HEK293 (cell line): Measurements from ENCODE around the gene PRTG.

ENCODE experiments used
- CTCF ChIA-PET: fragments of 350-600 bp; formaldehyde crosslinking; extraction: SDS; loops from one replicate; lab custom pipeline; 2021; ENCODE audit warnings: antibody characterized with exemption; lab: Yijun Ruan, JAX
- POLR2A ChIA-PET: fragments of 300-600 bp; formaldehyde crosslinking; extraction: SDS; loops from one replicate; lab custom pipeline; 2020; ENCODE audit warnings: antibody characterized with exemption, inconsistent platforms; lab: Yijun Ruan, JAX
- H3K27ac ChIP-seq: fragments of 200-500 bp; sonication (Bioruptor generic); 2 replicates; pipeline ENCODE4 v1.5.1; 2014; ENCODE audit warnings: low read depth, low read length, control low read depth, inconsistent platforms; ENCODE audit errors: extremely low read depth
- H3K36me3 ChIP-seq, 2 experiments: fragments of 200-500 bp in 1 of 2; sonication (Bioruptor generic) in 1 of 2; 1 replicate in 1 of 2; 2 replicates in 1 of 2; pipeline ENCODE4 v1.5.1; 2014 to 2017; ENCODE audit warnings: inconsistent platforms in 2 of 2, low read length in 2 of 2; ENCODE audit not compliant: control insufficient read depth in 2 of 2, insufficient read depth in 1 of 2
- H3K4me1 ChIP-seq: fragments of 200-500 bp; sonication (Bioruptor generic); 2 replicates; pipeline ENCODE4 v1.5.1; 2014; ENCODE audit warnings: mild to moderate bottlenecking, low read length, inconsistent platforms; ENCODE audit not compliant: control insufficient read depth, insufficient read depth
- H3K4me3 ChIP-seq: 2 replicates; pipeline ENCODE4 v1.5.1; 2011; ENCODE audit warnings: low read depth, mild to moderate bottlenecking, control low read depth, low read length, moderate library complexity
- H3K9me3 ChIP-seq: fragments of 200-500 bp; sonication (Bioruptor generic); 2 replicates; pipeline ENCODE4 v1.5.1; 2014; ENCODE audit warnings: low read depth, low read length, inconsistent platforms; ENCODE audit not compliant: control insufficient read depth, insufficient read depth
- GLIS1 ChIP-seq: fragments of 450-650 bp; formaldehyde crosslinking; IDR thresholded peaks from 2 replicates; pipeline ENCODE4 v1.5.1; 2016; ENCODE audit warnings: missing biosample characterization, missing genetic modification characterization
- GLIS2 ChIP-seq: fragments of 450-650 bp; formaldehyde crosslinking; IDR thresholded peaks from 2 replicates; pipeline ENCODE4 v1.5.1; 2016; ENCODE audit warnings: missing biosample characterization, missing genetic modification characterization
- KLF7 ChIP-seq: fragments of 450-650 bp; formaldehyde crosslinking; IDR thresholded peaks from 2 replicates; pipeline ENCODE4 v1.5.1; 2016; ENCODE audit warnings: missing biosample characterization, missing genetic modification characterization, borderline replicate concordance
- KLF9 ChIP-seq: fragments of 450-650 bp; formaldehyde crosslinking; IDR thresholded peaks from 2 replicates; pipeline ENCODE4 v1.5.1; 2016; ENCODE audit warnings: missing biosample characterization, missing genetic modification characterization, low read depth
- OVOL3 ChIP-seq: fragments of 450-650 bp; formaldehyde crosslinking; IDR thresholded peaks from 2 replicates; pipeline ENCODE4 v1.5.1; 2016; ENCODE audit warnings: missing biosample characterization, missing genetic modification characterization
- PRDM6 ChIP-seq: fragments of 450-650 bp; formaldehyde crosslinking; IDR thresholded peaks from 2 replicates; pipeline ENCODE4 v1.5.1; 2017; ENCODE audit warnings: missing biosample characterization, missing genetic modification characterization
- SP7 ChIP-seq: fragments of 450-650 bp; formaldehyde crosslinking; IDR thresholded peaks from 2 replicates; pipeline ENCODE4 v1.5.1; 2016; ENCODE audit warnings: missing biosample characterization, missing genetic modification characterization
- YY1 ChIP-seq: fragments of 450-650 bp; formaldehyde crosslinking; IDR thresholded peaks from 2 replicates; pipeline ENCODE4 v1.5.1; 2018; ENCODE audit warnings: missing biosample characterization, missing genetic modification characterization
- ZBTB17 ChIP-seq: fragments of 450-650 bp; formaldehyde crosslinking; IDR thresholded peaks from 2 replicates; pipeline ENCODE4 v1.5.1; 2016; ENCODE audit warnings: missing biosample characterization, missing genetic modification characterization
- ZEB2 ChIP-seq: fragments of 450-650 bp; formaldehyde crosslinking; IDR thresholded peaks from 2 replicates; pipeline ENCODE4 v1.5.1; 2016; ENCODE audit warnings: missing biosample characterization, missing genetic modification characterization
- ZFHX2 ChIP-seq: fragments of 450-650 bp; formaldehyde crosslinking; conservative IDR thresholded peaks from 2 replicates; pipeline ENCODE4 v1.5.1; 2016; ENCODE audit warnings: missing biosample characterization, missing genetic modification characterization
- ZFP3 ChIP-seq: fragments of 450-650 bp; formaldehyde crosslinking; IDR thresholded peaks from 2 replicates; pipeline ENCODE4 v1.5.1; 2016; ENCODE audit warnings: low read depth, missing biosample characterization, missing genetic modification characterization
- ZIC2 ChIP-seq: fragments of 450-650 bp; formaldehyde crosslinking; IDR thresholded peaks from 2 replicates; pipeline ENCODE4 v1.5.1; 2016; ENCODE audit warnings: missing biosample characterization, missing genetic modification characterization
- ZNF121 ChIP-seq: fragments of 450-650 bp; formaldehyde crosslinking; IDR thresholded peaks from 2 replicates; pipeline ENCODE4 v1.5.1; 2016; ENCODE audit warnings: missing biosample characterization, missing genetic modification characterization
- ZNF155 ChIP-seq: fragments of 450-650 bp; formaldehyde crosslinking; IDR thresholded peaks from 2 replicates; pipeline ENCODE4 v1.5.1; 2016; ENCODE audit warnings: missing biosample characterization, missing genetic modification characterization
- ZNF175 ChIP-seq: fragments of 450-650 bp; formaldehyde crosslinking; IDR thresholded peaks from 2 replicates; pipeline ENCODE4 v1.5.1; 2016; ENCODE audit warnings: missing biosample characterization, missing genetic modification characterization
- ZNF239 ChIP-seq: fragments of 450-650 bp; formaldehyde crosslinking; IDR thresholded peaks from 2 replicates; pipeline ENCODE4 v1.5.1; 2016; ENCODE audit warnings: missing biosample characterization, missing genetic modification characterization
- ZNF292 ChIP-seq: fragments of 450-650 bp; formaldehyde crosslinking; IDR thresholded peaks from 2 replicates; pipeline ENCODE4 v1.5.1; 2016; ENCODE audit warnings: low read depth, missing biosample characterization, missing genetic modification characterization, borderline replicate concordance
- ZNF341 ChIP-seq: fragments of 450-650 bp; formaldehyde crosslinking; IDR thresholded peaks from 2 replicates; pipeline ENCODE4; 2016; ENCODE audit warnings: low read depth, missing biosample characterization, missing genetic modification characterization
- ZNF362 ChIP-seq: fragments of 450-650 bp; formaldehyde crosslinking; IDR thresholded peaks from 2 replicates; pipeline ENCODE4 v1.5.1; 2016; ENCODE audit warnings: missing biosample characterization, missing genetic modification characterization
- ZNF366 ChIP-seq: fragments of 450-650 bp; formaldehyde crosslinking; conservative IDR thresholded peaks from 2 replicates; pipeline ENCODE4 v1.5.1; 2016; ENCODE audit warnings: missing biosample characterization, missing genetic modification characterization
- ZNF404 ChIP-seq: fragments of 450-650 bp; formaldehyde crosslinking; IDR thresholded peaks from 2 replicates; pipeline ENCODE4 v1.5.1; 2017; ENCODE audit warnings: missing biosample characterization, missing genetic modification characterization
- ZNF473 ChIP-seq: fragments of 450-650 bp; formaldehyde crosslinking; IDR thresholded peaks from 2 replicates; pipeline ENCODE4 v1.5.1; 2017; ENCODE audit warnings: missing biosample characterization, missing genetic modification characterization
- ZNF544 ChIP-seq: fragments of 450-650 bp; formaldehyde crosslinking; IDR thresholded peaks from 2 replicates; pipeline ENCODE4 v1.5.0; 2017; ENCODE audit warnings: missing biosample characterization, missing genetic modification characterization
- ZNF548 ChIP-seq: fragments of 450-650 bp; formaldehyde crosslinking; IDR thresholded peaks from 2 replicates; pipeline ENCODE4 v1.5.1; 2016; ENCODE audit warnings: missing biosample characterization, missing genetic modification characterization
- ZNF600 ChIP-seq: fragments of 450-650 bp; formaldehyde crosslinking; IDR thresholded peaks from 2 replicates; pipeline ENCODE4 v1.5.1; 2016; ENCODE audit warnings: missing biosample characterization, missing genetic modification characterization
- ZNF610 ChIP-seq: fragments of 450-650 bp; formaldehyde crosslinking; IDR thresholded peaks from 2 replicates; pipeline ENCODE4 v1.5.1; 2016; ENCODE audit warnings: missing biosample characterization, missing genetic modification characterization, borderline replicate concordance
- ZNF621 ChIP-seq: fragments of 450-650 bp; formaldehyde crosslinking; IDR thresholded peaks from 2 replicates; pipeline ENCODE4 v1.5.1; 2017; ENCODE audit warnings: missing biosample characterization, missing genetic modification characterization
- ZNF629 ChIP-seq: fragments of 450-650 bp; formaldehyde crosslinking; IDR thresholded peaks from 2 replicates; pipeline ENCODE4 v1.5.1; 2017; ENCODE audit warnings: missing biosample characterization, missing genetic modification characterization
- ZNF692 ChIP-seq: fragments of 450-650 bp; formaldehyde crosslinking; IDR thresholded peaks from 2 replicates; pipeline ENCODE4 v1.5.1; 2016; ENCODE audit warnings: missing biosample characterization, missing genetic modification characterization
- ZNF76 ChIP-seq: fragments of 450-650 bp; formaldehyde crosslinking; IDR thresholded peaks from 2 replicates; pipeline ENCODE4; 2016; ENCODE audit warnings: low read depth, missing biosample characterization, missing genetic modification characterization, borderline replicate concordance
- ZNF843 ChIP-seq: fragments of 450-650 bp; formaldehyde crosslinking; IDR thresholded peaks from 2 replicates; pipeline ENCODE4 v1.5.1; 2016; ENCODE audit warnings: missing biosample characterization, missing genetic modification characterization
- ZSCAN16 ChIP-seq: fragments of 450-650 bp; formaldehyde crosslinking; IDR thresholded peaks from 2 replicates; pipeline ENCODE4 v1.5.1; 2016; ENCODE audit warnings: missing biosample characterization, missing genetic modification characterization

The PRTG gene

GRCh38 chr15:55740981-55741832 lies 1.7 kb downstream of the PRTG start (continued):
- TF ChIP-seq SP7 (tag by site-specific recombination), result peak; percentile 86
- TF ChIP-seq OVOL3 (tag by site-specific recombination), result peak; percentile 86
- peak; percentile 56; the same call in 1 of the 2 replicates for TF ChIP-seq GLIS1 (tag by site-specific recombination)
- peak; percentile 8; the same call in 1 of the 2 replicates for TF ChIP-seq ZNF341 (tag by site-specific recombination)
- no peak for TF ChIP-seq GLIS2 (tag by site-specific recombination)
- TF ChIP-seq ZNF121 (tag by site-specific recombination), result peak; percentile 35; the same call in 1 of the 2 replicates
- TF ChIP-seq ZFP3 (tag by site-specific recombination), result no peak
- no peak for TF ChIP-seq ZNF544 (tag by site-specific recombination)
- no peak for TF ChIP-seq ZFHX2
- TF ChIP-seq ZNF366, result peak; percentile 45; the same call in 1 of the 2 replicates
- TF ChIP-seq ZIC2, result peak; percentile 55; the same call in 1 of the 2 replicates
- TF ChIP-seq ZNF610 (tag by site-specific recombination), result peak; percentile 71; the same call in 1 of the 2 replicates
- no peak for TF ChIP-seq ZNF404
- peak; percentile 76 for TF ChIP-seq ZBTB17 (tag by site-specific recombination)
- TF ChIP-seq ZNF692 (tag by site-specific recombination), result no peak
- peak; percentile 44 for TF ChIP-seq ZNF629
- TF ChIP-seq ZNF292, result no peak
- peak; percentile 52 for TF ChIP-seq ZEB2 (tag by site-specific recombination)
- peak; percentile 96 for TF ChIP-seq ZNF843 (tag by site-specific recombination)
- TF ChIP-seq KLF7 (tag by site-specific recombination), result peak; percentile 77; the same call in 1 of the 2 replicates
- 0 out of 2 replicates have a peak, but pooled peaks have one; percentile 10 for TF ChIP-seq YY1

GRCh38 chr15:55740359-55740878 lies 2.5 kb downstream of the PRTG start:
- peak overlapping the region; percentile 97; the same call in 1 of the 2 replicates for H3K27ac ChIP-seq
- H3K36me3 ChIP-seq, result no peaks in the 10 kb centered on the region
- no peak for TF ChIP-seq ZNF621 (tag by site-specific recombination)
- TF ChIP-seq ZNF175 (tag by site-specific recombination), result no peak
- TF ChIP-seq GLIS2 (tag by site-specific recombination), result no peak
- TF ChIP-seq ZSCAN16 (tag by site-specific recombination), result no peak
- no peak for TF ChIP-seq ZNF76 (tag by site-specific recombination)
- peak; percentile 23; the same call in 1 of the 2 replicates for TF ChIP-seq ZNF600
- TF ChIP-seq KLF9 (tag by site-specific recombination), result no peak
- TF ChIP-seq ZNF239 (tag by site-specific recombination), result no peak
- no peak for TF ChIP-seq ZNF155 (tag by site-specific recombination)
- TF ChIP-seq ZNF362 (tag by site-specific recombination), result no peak
- no peak for TF ChIP-seq PRDM6 (tag by site-specific recombination)
- TF ChIP-seq ZNF548 (tag by site-specific recombination), result no peak
- TF ChIP-seq ZBTB17 (tag by site-specific recombination), result peak; percentile 70; the same call in 1 of the 2 replicates
- TF ChIP-seq ZNF473 (tag by site-specific recombination), result no peak
- H3K4me3 ChIP-seq, result no peak overlapping the region
- H3K9me3 ChIP-seq, result no peaks in the 10 kb centered on the region
- POLR2A ChIA-PET, result no interaction called here
- CTCF ChIA-PET, result interaction anchor here (0.6 kb wide), 1 partner anchor 146 kb away, joined by 3 read pairs; no protein-coding TSS in a partner anchor
- H3K4me1 ChIP-seq, result peaks cover 16% of the 10 kb centered on the region
